K562 (cell line): ENCODE results near the gene DAW1. TPM values are rescaled to one million over a fixed set of nuclear protein-coding genes. Genes with fewer than 3 reads are reported as not detected.

Experiments used
- ATAC-seq: fragments of 200-7000 bp; cut with Tn5 transposase; 3 replicates; pipeline ENCODE4 v1.9.1; 2020; ENCODE audit warnings: moderate library complexity
- BruUV-seq: library from RNA; stranded (reverse); fragments of 400-500 nt; replicated peaks from 2 replicates; lab custom pipeline; 2021; lab: Mats Ljungman, UMichigan
- CTCF ChIA-PET: fragments of 300-600 bp; formaldehyde crosslinking; extraction: SDS; loops from one replicate; lab custom pipeline; 2021; ENCODE audit warnings: low intra/inter-chr PET ratio; lab: Yijun Ruan, JAX
- POLR2A ChIA-PET: fragments of 300-600, 350-650 bp; sonication (Branson Sonifier 250); formaldehyde crosslinking; extraction: SDS; loops from one replicate; lab custom pipeline; 2021; ENCODE audit warnings: antibody characterized with exemption, inconsistent platforms; lab: Yijun Ruan, JAX
- DNase-seq, 4 experiments: peaks; one replicate each; pipeline versions ENCODE4 v3.0.0 to v3.0.0-alpha.2; 2011 to 2018; ENCODE audit warnings: low spot score in 3 of 4, mixed read lengths in 3 of 4; ENCODE audit errors: extremely low read depth in 1 of 4
- FAIRE-seq: peaks from 2 replicates; lab custom pipeline; 2011; peaks lifted over from hg19 to GRCh38; lab: Jason Lieb, UNC
- H2AFZ ChIP-seq: 2 replicates; pipeline ENCODE4 v1.6.0; 2011; ENCODE audit warnings: low read depth, low read length, control low read depth, inconsistent platforms
- H3K27ac ChIP-seq: fragments of 200-600 bp; 3 replicates; pipeline ENCODE4 v1.8.0; 2011; ENCODE audit warnings: low read depth, mild to moderate bottlenecking, control low read depth, inconsistent platforms, low read length, moderate library complexity, mixed read lengths; ENCODE audit errors: extremely low read depth
- H3K27me3 ChIP-seq, 2 experiments: fragments of 300-600 bp in 1 of 2; 2 replicates in 1 of 2; 3 replicates in 1 of 2; pipeline versions ENCODE4 v1.6.0 to v1.8.0; 2011; ENCODE audit warnings: inconsistent platforms in 2 of 2, low read length in 2 of 2, mild to moderate bottlenecking in 1 of 2, mixed read lengths in 1 of 2, moderate library complexity in 1 of 2; ENCODE audit not compliant: control insufficient read depth in 2 of 2, insufficient read depth in 2 of 2
- H3K36me3 ChIP-seq: fragments of 300-600 bp; 3 replicates; pipeline ENCODE4 v1.8.0; 2011; ENCODE audit warnings: mild to moderate bottlenecking, low read length, inconsistent platforms; ENCODE audit not compliant: control insufficient read depth, insufficient read depth
- H3K4me1 ChIP-seq, 2 experiments: fragments of 200-600 bp in 1 of 2; replicated peaks in 1 of 2; 2 replicates in 1 of 2; 3 replicates in 1 of 2; pipeline versions ENCODE4 v1.5.1 to v1.8.0; 2011; ENCODE audit warnings: inconsistent platforms in 2 of 2, low read length in 2 of 2, mild to moderate bottlenecking in 1 of 2, mixed read lengths in 1 of 2, moderate library complexity in 1 of 2; ENCODE audit not compliant: control insufficient read depth in 2 of 2, insufficient read depth in 2 of 2
- H3K4me2 ChIP-seq: 2 replicates; pipeline ENCODE4 v1.6.1; 2011; ENCODE audit warnings: low read length, control low read depth, inconsistent platforms, mixed read lengths; ENCODE audit not compliant: insufficient read depth
- H3K4me3 ChIP-seq: fragments of 200-600 bp; sonication (generic), shearing (Covaris generic); 2 replicates; pipeline ENCODE4 v1.5.1; 2016; ENCODE audit warnings: control low read depth, inconsistent platforms
- H3K79me2 ChIP-seq: fragments of 200-600 bp; 3 replicates; pipeline ENCODE4 v1.8.0; 2011; ENCODE audit warnings: low read length, inconsistent platforms; ENCODE audit not compliant: control insufficient read depth, insufficient read depth
- H3K9ac ChIP-seq, 2 experiments: 2 replicates each; pipeline versions ENCODE4 v1.6.0 to v1.6.1; 2011; ENCODE audit warnings: low read depth in 2 of 2, low read length in 2 of 2, control low read depth in 1 of 2, inconsistent platforms in 1 of 2, mild to moderate bottlenecking in 1 of 2, mixed read lengths in 1 of 2; ENCODE audit not compliant: insufficient read depth in 1 of 2
- H3K9me1 ChIP-seq: one replicate; pipeline ENCODE4 v1.6.0; 2011; ENCODE audit warnings: inconsistent platforms, mild to moderate bottlenecking, low read length, moderate library complexity; ENCODE audit not compliant: control insufficient read depth, insufficient read depth
- H3K9me3 ChIP-seq: replicated peaks from 2 replicates; pipeline ENCODE4 v1.5.1; 2011; ENCODE audit warnings: low read depth, low read length, inconsistent platforms; ENCODE audit not compliant: control insufficient read depth, insufficient read depth
- H4K20me1 ChIP-seq: replicated peaks from 2 replicates; pipeline ENCODE4 v1.6.1; 2011; ENCODE audit warnings: low read length, inconsistent platforms, mixed read lengths; ENCODE audit not compliant: control insufficient read depth, insufficient read depth
- CBFA2T2 ChIP-seq: fragments of 450-650 bp; conservative IDR thresholded peaks from 2 replicates; pipeline ENCODE4 v1.6.1; 2017; ENCODE audit warnings: mild to moderate bottlenecking
- CBX8 ChIP-seq: fragments of 200-600 bp; sonication (generic); IDR thresholded peaks from 2 replicates; pipeline ENCODE4 v1.6.1; 2012; ENCODE audit warnings: borderline replicate concordance, mixed run types, low read depth, mild to moderate bottlenecking, moderate library complexity, mixed read lengths, low read length, control low read depth, inconsistent platforms; ENCODE audit not compliant: poor library complexity, severe bottlenecking; ENCODE audit errors: extremely low read depth
- CCNT2 ChIP-seq: IDR thresholded peaks from 2 replicates; pipeline ENCODE4 v1.6.1; 2011; ENCODE audit warnings: borderline replicate concordance, low read depth, mild to moderate bottlenecking, moderate library complexity, mixed read lengths, low read length; ENCODE audit not compliant: insufficient read length; ENCODE audit errors: extremely low read depth
- HNRNPL ChIP-seq: fragments of 200-400 bp; formaldehyde crosslinking; IDR thresholded peaks from 2 replicates; pipeline ENCODE4 v1.6.1; 2017; ENCODE audit warnings: low read depth, mild to moderate bottlenecking, low read length
- PYGO2 ChIP-seq: fragments of 450-650 bp; IDR thresholded peaks from 2 replicates; pipeline ENCODE4 v1.6.1; 2016; ENCODE audit warnings: mild to moderate bottlenecking, missing genetic modification characterization, moderate library complexity, missing compliant biosample characterization
- RFX7 ChIP-seq: fragments of 250-450 bp; sonication (Bioruptor Pico); IDR thresholded peaks from 2 replicates; pipeline ENCODE4 v1.5.1; 2021; ENCODE audit warnings: mild to moderate bottlenecking
- SIX5 ChIP-seq, 2 experiments: IDR thresholded peaks; 2 replicates each; pipeline ENCODE4 v1.6.1; 2011; ENCODE audit warnings: low read length in 2 of 2, borderline replicate concordance in 1 of 2, low read depth in 1 of 2, mild to moderate bottlenecking in 1 of 2, moderate library complexity in 1 of 2; ENCODE audit not compliant: insufficient read depth in 1 of 2
- SMAD2 ChIP-seq: fragments of 150-350 bp; IDR thresholded peaks from 2 replicates; pipeline ENCODE4 v1.6.1; 2014; ENCODE audit warnings: low read depth, mild to moderate bottlenecking, low read length
- TAL1 ChIP-seq: fragments of 450-650 bp; IDR thresholded peaks from 2 replicates; pipeline ENCODE4 v1.6.1; 2016; ENCODE audit warnings: mild to moderate bottlenecking
- ZNF23 ChIP-seq: fragments of 250-450 bp; sonication (Bioruptor Pico); IDR thresholded peaks from 2 replicates; pipeline ENCODE4 v1.4.0; 2020; ENCODE audit warnings: mild to moderate bottlenecking
- WGBS: fragments of 100-300 bp; shearing (Covaris generic); methylation state at CpG from one replicate; pipeline ENCODE4 v1.1.6; 2016; ENCODE audit warnings: low coverage, mixed read lengths; ENCODE audit not compliant: insufficient coverage; ENCODE audit errors: missing lambda C conversion rate; 5-methylcytosine and 5-hydroxymethylcytosine counted together
- in situ Hi-C: fragments of 300-500 bp; cut with MboI; formaldehyde crosslinking; loops from 4 replicates; pipeline ENCODE4 v1.15.0; 2018; ENCODE audit warnings: inconsistent platforms, mixed read lengths
- intact Hi-C: fragments of 100-400 bp; cut with micrococcal nuclease; formaldehyde crosslinking; loops from 2 replicates; pipeline ENCODE4 v1.14.2; 2022
- polyA plus RNA-seq, 8 experiments: library from polyadenylated mRNA; depleted of rRNA in 4 of 8; stranded (reverse) in 5 of 8; unstranded in 3 of 8; fragments of >200 nt; fragmentation: Nextera tagmentation in 2 of 8; fragmentation: Illumina TruSeq in 1 of 8; extraction: Ambion mirVana in 2 of 8; extraction: Trizol in 1 of 8; gene quantifications; 2 replicates each; pipeline versions ENCODE4 v1.2.1 to v1.2.3, GENCODE V29; 2011 to 2014; ENCODE audit warnings: inconsistent platforms in 1 of 8, missing spikeins in 1 of 8
- total RNA-seq, 7 experiments: library from RNA; depleted of rRNA in 6 of 7; stranded (reverse); fragments of >200 nt in 6 of 7; fragmentation: Illumina TruSeq in 2 of 7; extraction: Trizol in 2 of 7; gene quantifications; 2 replicates each; pipeline versions ENCODE4 v1.2.1 to v1.2.3, GENCODE V29; 2011 to 2021; ENCODE audit warnings: low replicate concordance in 1 of 7

The DAW1 gene
- total and polyA plus RNA-seq, 9 of the 15 experiments (the other 6 are each of a cell fraction or from before 2014, with no cell fraction given), result not detected

DNA sequence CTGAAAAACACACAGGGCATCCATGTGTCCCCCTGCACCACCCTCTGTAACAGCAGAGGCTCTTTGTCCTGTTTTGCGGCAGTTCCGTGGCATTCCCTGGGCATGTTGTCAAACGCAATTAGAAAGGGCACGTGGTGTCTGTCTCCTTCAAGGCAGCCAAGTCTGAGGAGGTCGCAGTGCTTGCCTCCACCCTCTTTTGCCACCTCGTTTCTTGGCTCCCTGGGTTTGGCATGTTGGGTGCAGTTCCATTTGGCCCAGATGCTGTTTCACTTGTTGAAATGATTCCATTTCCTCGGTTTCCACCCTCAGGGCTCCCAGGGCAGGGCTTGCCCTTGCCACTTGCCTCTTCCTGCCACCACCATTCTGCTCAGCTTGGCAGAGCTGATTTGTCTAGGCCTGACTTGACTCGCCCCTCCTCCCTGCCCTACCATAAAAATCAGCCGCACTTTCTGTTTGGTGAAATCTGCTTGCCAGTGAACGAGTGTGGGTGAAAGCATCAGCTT lies 45.4 kb upstream of the DAW1 start (continued):
- TF ChIP-seq CBX8, result no peak

DNA sequence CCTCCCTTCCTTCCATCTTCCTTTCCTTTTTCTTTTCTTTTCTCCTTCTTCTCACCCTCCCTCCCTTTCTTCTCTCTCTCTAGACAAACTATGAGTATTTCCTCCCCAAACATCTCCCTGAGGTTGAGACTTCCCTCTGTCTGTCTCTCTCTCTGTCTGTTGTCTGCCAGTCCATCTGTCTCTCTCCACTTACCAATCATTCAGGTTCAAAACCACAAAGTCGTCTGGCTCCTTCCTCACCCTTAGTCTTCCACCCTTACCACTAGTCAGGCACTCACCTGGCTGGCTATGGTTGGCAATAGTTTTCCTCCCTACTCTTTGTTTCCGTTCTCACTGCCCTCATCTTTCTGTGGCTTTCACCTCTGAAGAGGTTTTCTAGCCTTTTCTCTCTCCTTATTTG lies 44.9 kb upstream of the DAW1 start:
- Histone ChIP-seq H3K4me1 (no peaks in the 10 kb centered on the region), H3K27me3 (no peaks in the 10 kb centered on the region), H3K9me3 (no peaks in the 10 kb centered on the region), H3K4me2 (no peak overlapping the region), H3K36me3 (no peaks in the 10 kb centered on the region), H3K79me2 (no peaks in the 10 kb centered on the region), H3K27ac (no peak overlapping the region), H3K4me3 (no peak overlapping the region), H2AFZ (no peak overlapping the region), H3K9ac (no peak overlapping the region), H4K20me1 (no peaks in the 10 kb centered on the region), H3K9me1 (no peaks in the 10 kb centered on the region)
- ChIA-PET POLR2A (no interaction called here), CTCF (no interaction called here)
- in situ Hi-C loops, result no loop called here
- intact Hi-C loops, result no loop called here
- WGBS, result 0% methylated on average over 2 of the region's 2 CpGs
- BruUV-seq, result no TSS peak
- FAIRE-seq, result no peak
- no peak for ATAC-seq
- no peak for TF ChIP-seq SMAD2
- no peak for TF ChIP-seq RFX7 (CRISPR knock-in tag)
- no peak for TF ChIP-seq PYGO2 (tag)
- TF ChIP-seq ZNF23 (CRISPR knock-in tag), result no peak
- TF ChIP-seq SIX5 (IDR thresholded peaks at IDR 0.05; ENCODE audit: borderline replicate concordance in 1 of 2, insufficient read depth in 1 of 2, low read depth in 1 of 2, low read length in 2 of 2), result no peak
- no peak for TF ChIP-seq HNRNPL
- TF ChIP-seq CBFA2T2, result no peak
- no peak for TF ChIP-seq CCNT2
- no peak for TF ChIP-seq TAL1
- DNase-seq, result no peak
